ENCODE measurements around the gene ORC4.

- TF ChIP-seq CTCF (IDR thresholded peaks at IDR 0.05) (no peak), POLR2A (IDR thresholded peaks at IDR 0.05) (no peak)
Observed at GRCh38 chr2:148044322-148044721, 23.8 kb upstream of the ORC4 start.
